A549 (cell line): ENCODE measurements around the gene ZNF169. TPM values are rescaled to one million over a fixed set of nuclear protein-coding genes. Genes with fewer than 3 reads are reported as not detected.

Source experiments
- ATAC-seq, 2 experiments: fragments of 200-7000 bp in 1 of 2; fragments of >200 bp in 1 of 2; cut with Nextera tagmentation in 1 of 2; cut with Tn5 transposase in 1 of 2; 3 replicates each; pipeline versions ENCODE4 v1.8.0 to v1.9.1; 2018 to 2020; ENCODE audit warnings: mild to moderate bottlenecking in 1 of 2, moderate library complexity in 1 of 2
- CTCF ChIA-PET: fragments of 300-600 bp; sonication (Branson Sonifier 250); formaldehyde crosslinking; extraction: SDS; loops from one replicate; lab custom pipeline; 2021; ENCODE audit warnings: antibody characterized with exemption, inconsistent platforms; lab: Yijun Ruan, JAX
- POLR2A ChIA-PET: fragments of 350-600 bp; formaldehyde crosslinking; extraction: SDS; loops from one replicate; lab custom pipeline; 2021; ENCODE audit warnings: antibody characterized with exemption, inconsistent platforms; lab: Yijun Ruan, JAX
- DNase-seq, 2 experiments: peaks; one replicate each; pipeline versions ENCODE4 v3.0.0 to v3.0.0-alpha.2; 2011 to 2016; ENCODE audit warnings: low read depth in 1 of 2, low spot score in 1 of 2
- FAIRE-seq: peaks from 2 replicates; lab custom pipeline; 2011; peaks lifted over from hg19 to GRCh38; lab: Jason Lieb, UNC
- H3K27ac ChIP-seq, 2 experiments: fragments of >200 bp; sonication (Bioruptor Twin); formaldehyde crosslinking; 3 replicates each; pipeline ENCODE4 v1.5.1; 2016 to 2017
- H3K4me1 ChIP-seq: fragments of >200 bp; sonication (Bioruptor Twin); formaldehyde crosslinking; 3 replicates; pipeline ENCODE4 v1.6.1; 2016
- H3K4me2 ChIP-seq: fragments of >200 bp; sonication (Bioruptor Twin); formaldehyde crosslinking; 3 replicates; pipeline ENCODE4 v1.6.1; 2016
- H3K4me3 ChIP-seq: fragments of >200 bp; sonication (Bioruptor Twin); formaldehyde crosslinking; 3 replicates; pipeline ENCODE4 v1.5.1; 2016
- H3K9me3 ChIP-seq: fragments of >200 bp; sonication (Bioruptor Twin); formaldehyde crosslinking; 3 replicates; pipeline ENCODE4 v1.6.1; 2016
- CBX8 ChIP-seq: fragments of 200-600 bp; sonication (generic); IDR thresholded peaks from 2 replicates; pipeline ENCODE4 v1.6.1; 2016
- CHD2 ChIP-seq: fragments of 150-350 bp; IDR thresholded peaks from 2 replicates; pipeline ENCODE4 v1.6.1; 2014; ENCODE audit warnings: low read length; ENCODE audit not compliant: partially characterized antibody
- EHF ChIP-seq: fragments of 250-450 bp; sonication (Bioruptor Pico); IDR thresholded peaks from 2 replicates; pipeline ENCODE4 v1.5.0; 2020; ENCODE audit warnings: mild to moderate bottlenecking
- EHMT2 ChIP-seq: fragments of 200-600 bp; sonication (generic); IDR thresholded peaks from 2 replicates; pipeline ENCODE4 v1.6.1; 2016; ENCODE audit warnings: antibody characterized with exemption, low read depth, mild to moderate bottlenecking, moderate library complexity
- ESRRA ChIP-seq: fragments of 150-350 bp; IDR thresholded peaks from 2 replicates; pipeline ENCODE4 v1.6.1; 2014; ENCODE audit warnings: mild to moderate bottlenecking, low read length, borderline replicate concordance
- FOSB ChIP-seq: fragments of 250-450 bp; sonication (Bioruptor Pico); IDR thresholded peaks from 2 replicates; pipeline ENCODE4 v1.5.0; 2020; ENCODE audit warnings: mild to moderate bottlenecking, moderate library complexity
- FOXS1 ChIP-seq: fragments of 250-450 bp; sonication (Bioruptor Pico); IDR thresholded peaks from 2 replicates; pipeline ENCODE4 v1.5.0; 2020; ENCODE audit warnings: mild to moderate bottlenecking, moderate library complexity
- GATA3 ChIP-seq: IDR thresholded peaks from 2 replicates; pipeline ENCODE4 v1.6.1; 2012; ENCODE audit warnings: borderline replicate concordance
- JUN ChIP-seq, 2 experiments: fragments of >200 bp; sonication (Bioruptor Twin); formaldehyde crosslinking; IDR thresholded peaks; 2 replicates in 1 of 2; 3 replicates in 1 of 2; pipeline ENCODE4 v1.6.1; 2016 to 2017
- MAZ ChIP-seq: fragments of 150-350 bp; IDR thresholded peaks from 2 replicates; pipeline ENCODE4 v1.6.1; 2014; ENCODE audit warnings: antibody characterized with exemption, low read depth, low read length, borderline replicate concordance
- MYC ChIP-seq: IDR thresholded peaks from 2 replicates; pipeline ENCODE4 v1.6.1; 2012; ENCODE audit warnings: mild to moderate bottlenecking, inconsistent platforms, low read length, improper control_type of control experiment, borderline replicate concordance
- NFE2L2 ChIP-seq: fragments of 150-350 bp; conservative IDR thresholded peaks from 2 replicates; pipeline ENCODE4 v1.6.1; 2014; ENCODE audit warnings: low read length
- NR3C1 ChIP-seq: fragments of >200 bp; sonication (Bioruptor Twin); formaldehyde crosslinking; IDR thresholded peaks from 3 replicates; pipeline ENCODE4 v1.6.1; 2017
- PHF8 ChIP-seq: fragments of 200-600 bp; sonication (generic); IDR thresholded peaks from 2 replicates; pipeline ENCODE4 v1.6.1; 2016; ENCODE audit warnings: low read depth, mild to moderate bottlenecking, antibody characterized with exemption, moderate library complexity, borderline replicate concordance
- RAD21 ChIP-seq, 2 experiments: fragments of >200 bp in 1 of 2; sonication (Bioruptor Twin) in 1 of 2; formaldehyde crosslinking in 1 of 2; IDR thresholded peaks in 1 of 2; conservative IDR thresholded peaks in 1 of 2; 2 replicates in 1 of 2; 3 replicates in 1 of 2; pipeline ENCODE4 v1.6.1; 2012 to 2018; ENCODE audit warnings: inconsistent platforms in 1 of 2
- RARB ChIP-seq: fragments of 250-450 bp; sonication (Bioruptor Pico); IDR thresholded peaks from 2 replicates; pipeline ENCODE4 v1.8.0; 2021; ENCODE audit warnings: mild to moderate bottlenecking, moderate library complexity
- RCOR1 ChIP-seq: fragments of 150-350 bp; IDR thresholded peaks from 2 replicates; pipeline ENCODE4 v1.6.1; 2014; ENCODE audit warnings: antibody characterized with exemption, low read length, low read depth
- RNF2 ChIP-seq: fragments of 200-600 bp; sonication (generic); IDR thresholded peaks from 2 replicates; pipeline ENCODE4 v1.6.1; 2016; ENCODE audit warnings: low read depth, mild to moderate bottlenecking, antibody characterized with exemption, moderate library complexity, borderline replicate concordance
- SMC3 ChIP-seq: fragments of >200 bp; sonication (Bioruptor Twin); formaldehyde crosslinking; IDR thresholded peaks from 3 replicates; pipeline ENCODE4 v1.6.1; 2018; ENCODE audit warnings: inconsistent platforms
- TFCP2L1 ChIP-seq: fragments of 250-450 bp; sonication (Bioruptor Pico); IDR thresholded peaks from 2 replicates; pipeline ENCODE4 v1.5.0; 2021; ENCODE audit warnings: mild to moderate bottlenecking
- TP53 ChIP-seq: fragments of 250-450 bp; sonication (Bioruptor Pico); IDR thresholded peaks from 2 replicates; pipeline ENCODE4 v1.5.0; 2021; ENCODE audit warnings: mild to moderate bottlenecking, moderate library complexity
- ZC3H11A ChIP-seq: fragments of 450-650 bp; IDR thresholded peaks from 2 replicates; pipeline ENCODE4 v1.6.1; 2014; ENCODE audit warnings: antibody characterized with exemption, mild to moderate bottlenecking
- ZSCAN20 ChIP-seq: fragments of 250-450 bp; sonication (Bioruptor Pico); IDR thresholded peaks from 2 replicates; pipeline ENCODE4 v1.8.0; 2022; ENCODE audit warnings: mild to moderate bottlenecking, moderate library complexity
- WGBS: methylation state at CpG from one replicate; pipeline ENCODE4 v1.1.6; 2017; ENCODE audit errors: missing lambda C conversion rate; 5-methylcytosine and 5-hydroxymethylcytosine counted together
- polyA plus RNA-seq, 4 experiments: library from polyadenylated mRNA; depleted of rRNA in 3 of 4; stranded (reverse); fragments of >200 nt; fragmentation: RNase III in 1 of 4; extraction: RNeasy Plus Mini Kit Qiagen cat#74134 plus additional on column Dnase treatment in 1 of 4; gene quantifications; 2 replicates in 3 of 4; 3 replicates in 1 of 4; pipeline ENCODE4 v1.2.3, GENCODE V29; 2011 to 2017
- TF ChIP-seq, protein P1 (sequence below): IDR thresholded peaks from 2 replicates; pipeline ENCODE4 v1.6.1; 2012; ENCODE audit warnings: low read depth, borderline replicate concordance
- TF ChIP-seq, protein P2 (sequence below): fragments of 250-450 bp; sonication (Bioruptor Pico); IDR thresholded peaks from 2 replicates; pipeline ENCODE4 v1.5.0; 2021; ENCODE audit warnings: mild to moderate bottlenecking, moderate library complexity, borderline replicate concordance
- TF ChIP-seq, protein P3 (sequence below): fragments of 450-650 bp; IDR thresholded peaks from 2 replicates; pipeline ENCODE4 v1.6.1; 2014; ENCODE audit warnings: antibody characterized with exemption

Gene ZNF169
- polyA plus RNA-seq, 2 of the 4 experiments (the other 2 are of a cell fraction) = 3.4 to 9.4 TPM

DNA sequence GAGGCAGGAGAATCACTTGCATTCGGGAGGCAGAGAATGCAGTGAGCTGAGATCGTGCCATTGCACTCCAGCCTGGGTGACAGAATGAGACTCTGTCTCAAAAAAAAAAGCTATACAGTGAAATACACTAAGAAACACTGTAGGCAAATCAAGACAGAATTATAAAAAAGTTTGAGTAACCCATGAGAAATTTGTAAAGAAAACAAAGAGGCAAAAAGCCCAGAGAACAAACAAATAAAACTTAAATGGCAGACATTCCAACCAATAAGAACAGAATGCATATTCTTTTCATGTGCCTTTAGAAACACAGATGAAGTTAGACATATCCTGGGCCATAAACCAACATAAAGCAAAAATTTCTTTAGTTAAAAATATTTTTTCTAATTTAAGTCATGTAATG is 30.6 kb downstream of the ZNF169 start:
- H3K4me2 ChIP-seq = no peak overlapping the region
- FAIRE-seq = no peak
- no peak for DNase-seq
- no peaks in the 10 kb centered on the region for H3K9me3 ChIP-seq
- ChIA-PET POLR2A (no interaction called here), CTCF (no interaction called here)
- H3K4me1 ChIP-seq = no peaks in the 10 kb centered on the region
- H3K4me3 ChIP-seq = no peak overlapping the region
- no peak for ATAC-seq
- WGBS = 97% methylated on average over 2 of the region's 2 CpGs
- no peak overlapping the region for H3K27ac ChIP-seq
- TF ChIP-seq RNF2 = no peak
- TF ChIP-seq EHF (CRISPR knock-in tag) = no peak
- no peak for TF ChIP-seq CHD2
- no peak for TF ChIP-seq ZC3H11A
- no peak for TF ChIP-seq TP53
- TF ChIP-seq, protein P1, sequence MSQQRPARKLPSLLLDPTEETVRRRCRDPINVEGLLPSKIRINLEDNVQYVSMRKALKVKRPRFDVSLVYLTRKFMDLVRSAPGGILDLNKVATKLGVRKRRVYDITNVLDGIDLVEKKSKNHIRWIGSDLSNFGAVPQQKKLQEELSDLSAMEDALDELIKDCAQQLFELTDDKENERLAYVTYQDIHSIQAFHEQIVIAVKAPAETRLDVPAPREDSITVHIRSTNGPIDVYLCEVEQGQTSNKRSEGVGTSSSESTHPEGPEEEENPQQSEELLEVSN = no peak
- no peak for TF ChIP-seq CBX8
- TF ChIP-seq, protein P2, sequence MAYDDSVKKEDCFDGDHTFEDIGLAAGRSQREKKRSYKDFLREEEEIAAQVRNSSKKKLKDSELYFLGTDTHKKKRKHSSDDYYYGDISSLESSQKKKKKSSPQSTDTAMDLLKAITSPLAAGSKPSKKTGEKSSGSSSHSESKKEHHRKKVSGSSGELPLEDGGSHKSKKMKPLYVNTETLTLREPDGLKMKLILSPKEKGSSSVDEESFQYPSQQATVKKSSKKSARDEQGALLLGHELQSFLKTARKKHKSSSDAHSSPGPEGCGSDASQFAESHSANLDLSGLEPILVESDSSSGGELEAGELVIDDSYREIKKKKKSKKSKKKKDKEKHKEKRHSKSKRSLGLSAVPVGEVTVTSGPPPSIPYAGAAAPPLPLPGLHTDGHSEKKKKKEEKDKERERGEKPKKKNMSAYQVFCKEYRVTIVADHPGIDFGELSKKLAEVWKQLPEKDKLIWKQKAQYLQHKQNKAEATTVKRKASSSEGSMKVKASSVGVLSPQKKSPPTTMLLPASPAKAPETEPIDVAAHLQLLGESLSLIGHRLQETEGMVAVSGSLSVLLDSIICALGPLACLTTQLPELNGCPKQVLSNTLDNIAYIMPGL = no peak
- no peak for TF ChIP-seq FOSB (CRISPR knock-in tag)
- TF ChIP-seq RARB (CRISPR knock-in tag) = no peak
- no peak for TF ChIP-seq NR3C1
- no peak for TF ChIP-seq ZSCAN20 (CRISPR knock-in tag)
- no peak for TF ChIP-seq NFE2L2

DNA sequence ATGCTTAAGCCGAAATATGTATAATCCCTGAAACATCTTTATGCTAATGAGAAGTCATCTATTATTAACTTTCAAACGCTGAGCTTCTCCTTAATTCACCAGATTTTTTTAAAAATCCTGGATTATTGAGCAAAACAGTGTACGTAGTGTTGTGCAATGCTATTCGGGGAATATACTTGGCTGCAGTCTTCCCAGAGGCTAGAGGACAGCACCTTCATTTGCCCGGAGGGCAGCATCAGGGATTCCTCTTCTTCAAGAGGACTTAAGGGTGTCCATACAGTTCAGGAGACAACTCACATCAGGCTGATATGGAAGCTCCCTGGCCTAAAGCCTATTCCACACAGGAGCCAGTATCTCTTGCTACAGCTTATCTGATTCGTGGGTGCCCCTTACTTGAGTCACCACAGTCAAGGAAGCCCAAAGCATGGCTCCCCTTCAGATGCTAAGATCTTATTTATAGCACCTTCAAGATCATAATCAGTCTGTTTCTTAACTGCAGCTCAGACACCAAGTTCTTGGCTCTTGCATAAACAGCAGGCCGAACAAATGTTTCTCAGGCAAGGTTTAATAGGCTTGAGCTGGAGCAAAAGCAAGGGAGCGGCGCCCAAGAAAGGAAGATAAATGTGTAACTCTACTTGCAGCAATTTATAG is 40.0 kb downstream of the ZNF169 start:
- CTCF ChIA-PET = no interaction called here
- DNase-seq (no peak), ATAC-seq (no peak)
- Histone ChIP-seq H3K4me2 (no peak overlapping the region), H3K4me1 (0 out of 3 replicates have a peak, but pooled peaks cover 6% of the 10 kb centered on the region), H3K4me3 (no peak overlapping the region)
- no peak for TF ChIP-seq MYC
- no peak for TF ChIP-seq RAD21 (conservative IDR thresholded peaks at IDR 0.05 in 1 of 2, IDR thresholded peaks at IDR 0.05 in 1 of 2)
- no peak for TF ChIP-seq FOXS1 (CRISPR knock-in tag)
- TF ChIP-seq MAZ = no peak
- TF ChIP-seq NFE2L2 = no peak
- TF ChIP-seq GATA3 = no peak
- TF ChIP-seq EHMT2 = no peak
- no peak for TF ChIP-seq PHF8
- TF ChIP-seq, protein P3, sequence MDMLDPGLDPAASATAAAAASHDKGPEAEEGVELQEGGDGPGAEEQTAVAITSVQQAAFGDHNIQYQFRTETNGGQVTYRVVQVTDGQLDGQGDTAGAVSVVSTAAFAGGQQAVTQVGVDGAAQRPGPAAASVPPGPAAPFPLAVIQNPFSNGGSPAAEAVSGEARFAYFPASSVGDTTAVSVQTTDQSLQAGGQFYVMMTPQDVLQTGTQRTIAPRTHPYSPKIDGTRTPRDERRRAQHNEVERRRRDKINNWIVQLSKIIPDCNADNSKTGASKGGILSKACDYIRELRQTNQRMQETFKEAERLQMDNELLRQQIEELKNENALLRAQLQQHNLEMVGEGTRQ = no peak
- TF ChIP-seq TFCP2L1 = no peak
- no peak for TF ChIP-seq RCOR1
- no peak for TF ChIP-seq ESRRA
- no peak for TF ChIP-seq JUN (IDR thresholded peaks at IDR 0.05)
- TF ChIP-seq SMC3 = no peak
- TF ChIP-seq, all 56 proteins: peak for 0
- FAIRE-seq = no peak
- 83% methylated on average over 9 of the region's 9 CpGs for WGBS
- POLR2A ChIA-PET = interaction anchor here (0.7 kb wide), 1 partner anchor 708 kb away, joined by 3 read pairs; no protein-coding TSS in a partner anchor
- Histone ChIP-seq H3K27ac (no peak overlapping the region), H3K9me3 (no peaks in the 10 kb centered on the region)
